HG03354 (cell line): ENCODE data around the gene SDCCAG8.
"Not testable (repeated sequence)": the region's sequence is repeated elsewhere in the genome, so short reads cannot be mapped to it uniquely, and the experiment has no call there.

ENCODE experiments used
- ATAC-seq: cut with Tn5 transposase; IDR thresholded peaks from one replicate; pipeline ENCODE4 v1.9.1; 2021; ENCODE audit warnings: mild to moderate bottlenecking; ENCODE audit not compliant: unreplicated experiment, poor library complexity, severe bottlenecking

Gene SDCCAG8

DNA sequence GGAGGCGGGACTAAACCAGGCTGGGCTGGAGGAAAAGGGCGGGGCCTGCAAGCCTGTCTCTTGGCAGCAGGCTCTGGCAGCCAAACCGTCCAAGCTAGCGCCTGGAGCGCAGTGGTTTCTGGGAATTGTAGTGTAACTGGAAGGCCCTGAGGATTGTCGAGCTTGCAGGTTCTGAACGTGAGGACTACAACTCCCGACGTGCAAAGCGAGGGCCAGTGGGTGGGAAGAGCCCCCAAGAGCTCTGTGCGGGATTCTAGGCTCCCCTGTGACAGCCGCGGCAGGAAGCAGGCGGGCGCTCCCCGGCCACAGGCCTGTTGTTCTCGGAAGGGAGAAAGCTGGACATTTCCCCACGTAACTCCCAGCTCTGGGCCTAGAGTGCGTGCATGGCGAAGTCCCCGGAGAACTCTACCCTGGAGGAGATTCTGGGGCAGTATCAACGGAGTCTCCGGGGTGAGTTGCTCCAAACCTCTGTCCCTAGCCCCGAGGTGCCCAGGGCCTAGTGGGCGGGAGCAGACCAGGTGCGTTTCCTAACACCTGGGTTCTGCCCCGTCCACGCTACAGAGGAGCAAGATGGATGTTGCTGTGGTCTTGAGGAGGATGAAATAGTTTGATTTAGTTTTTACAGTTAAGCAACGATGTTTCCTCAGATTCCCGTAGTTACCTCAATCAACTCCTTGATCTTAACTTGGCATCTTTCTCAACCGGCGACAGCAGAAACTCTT, at the start of gene SDCCAG8:
Gene SDCCAG8 (plus strand): TSS at position 251 of the 722 bp plus-strand sequence. CDS start 133 bp downstream, at position 384.
- ATAC-seq = peak; percentile 74

DNA sequence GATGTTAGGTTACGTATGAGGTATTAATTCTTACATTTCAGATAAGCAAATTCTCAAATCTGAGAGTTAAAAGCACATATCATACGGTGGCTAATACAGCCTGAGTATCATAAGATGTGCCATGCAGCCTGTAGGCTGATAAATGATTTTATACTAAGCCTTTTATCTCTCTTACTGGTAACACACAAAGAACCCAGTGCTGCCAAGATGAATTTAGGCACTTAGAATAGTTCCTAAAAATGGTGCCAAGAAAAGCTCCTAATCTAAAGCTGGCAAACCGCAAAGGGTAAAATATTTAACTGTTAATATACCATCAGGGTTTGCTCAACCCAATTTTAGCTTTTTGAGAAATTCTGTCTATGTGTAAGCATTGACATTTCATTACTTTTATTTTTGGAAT, 43.9 kb upstream of the SDCCAG8 start:
- ATAC-seq = not testable (repeated sequence)

- no peak for ATAC-seq
Measured at GRCh38 chr1:243213045-243213787, 42.6 kb upstream of the SDCCAG8 start.

- not testable (repeated sequence) for ATAC-seq
Measured at GRCh38 chr1:243215276-243215875, 40.5 kb upstream of the SDCCAG8 start.

- no peak for ATAC-seq
Measured at GRCh38 chr1:243216741-243217140, 39.1 kb upstream of the SDCCAG8 start.

DNA sequence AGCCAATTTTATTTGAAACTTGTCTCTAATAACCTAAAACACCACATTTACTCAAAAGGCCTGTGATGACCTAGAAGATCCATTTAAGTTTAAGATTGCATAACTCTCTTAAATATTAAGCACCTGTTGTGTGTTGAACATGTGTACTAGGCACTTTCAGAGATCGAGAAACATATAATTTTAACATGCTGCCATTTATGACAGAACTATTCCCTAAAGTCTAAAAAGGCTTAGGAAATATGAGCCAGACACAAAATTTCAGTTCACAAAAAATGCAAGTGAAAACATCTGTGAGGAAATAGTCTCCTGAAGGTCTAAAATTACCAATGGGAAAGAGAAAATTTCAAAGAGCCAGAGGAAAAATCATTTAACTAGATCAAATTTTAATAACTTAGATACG, 38.5 kb upstream of the SDCCAG8 start:
- no peak for ATAC-seq

DNA sequence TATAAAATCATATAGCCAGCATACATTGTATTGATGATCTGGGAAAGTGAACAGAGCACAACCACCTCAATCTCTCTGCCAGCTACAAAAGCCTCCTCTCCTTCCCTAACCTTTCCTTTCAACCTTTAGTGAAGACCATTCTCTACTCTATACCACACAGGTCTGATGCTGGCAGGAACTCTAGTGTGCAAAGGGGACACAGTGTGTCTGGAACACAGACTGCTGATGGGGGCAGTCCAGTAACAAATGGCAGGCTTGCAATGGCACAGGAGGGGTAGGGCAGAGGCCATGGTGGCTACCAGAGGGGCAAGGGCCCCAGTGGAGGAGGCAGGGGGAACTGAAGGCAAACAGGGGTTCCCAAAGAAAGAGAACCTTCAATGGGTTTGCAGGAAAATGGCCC, 37.8 kb upstream of the SDCCAG8 start:
- no peak for ATAC-seq

GRCh38 chr1:243227622-243228021, 28.2 kb upstream of the SDCCAG8 start:
- ATAC-seq = no peak

GRCh38 chr1:243229526-243229925, 26.3 kb upstream of the SDCCAG8 start:
- ATAC-seq = no peak

GRCh38 chr1:243230914-243231313, 24.9 kb upstream of the SDCCAG8 start:
- no peak for ATAC-seq

GRCh38 chr1:243233908-243234307, 21.9 kb upstream of the SDCCAG8 start:
- no peak for ATAC-seq

DNA sequence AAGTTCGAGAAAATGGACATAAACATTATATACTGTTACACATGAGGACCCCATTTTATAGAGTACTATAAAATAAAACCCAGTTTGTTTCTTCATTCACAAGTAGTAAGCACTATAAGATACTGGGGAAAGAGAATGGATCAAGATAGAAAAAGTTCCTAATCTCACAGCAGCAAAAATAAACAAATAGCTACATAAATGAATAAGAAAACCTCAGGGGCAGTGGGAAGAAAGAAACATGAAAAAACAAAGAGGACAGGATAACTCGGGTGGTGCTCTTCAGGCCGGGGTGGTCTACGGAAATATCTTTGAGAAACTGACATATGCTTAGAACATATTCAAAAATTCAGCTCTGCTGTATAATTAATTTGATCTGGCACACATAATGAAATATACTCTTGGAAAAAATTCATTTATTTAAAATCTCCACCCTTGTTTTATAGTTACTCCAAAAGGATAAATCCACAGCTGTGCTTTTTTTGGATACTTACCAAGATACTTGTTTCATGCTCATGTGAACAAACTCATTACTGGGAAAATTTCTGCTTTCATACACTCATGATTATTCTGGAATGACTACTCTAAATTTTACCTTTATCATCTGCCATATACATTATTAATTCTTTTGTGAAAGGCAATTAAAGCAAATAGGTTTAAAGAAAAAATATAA, 20.7 kb upstream of the SDCCAG8 start:
- ATAC-seq = no peak

- peak; percentile 89 for ATAC-seq
Measured at GRCh38 chr1:243236604-243237252, 19.1 kb upstream of the SDCCAG8 start.

- ATAC-seq = no peak
Measured at GRCh38 chr1:243244432-243244841, 11.4 kb upstream of the SDCCAG8 start.

GRCh38 chr1:243246916-243247315, 8.9 kb upstream of the SDCCAG8 start:
- ATAC-seq = no peak

DNA sequence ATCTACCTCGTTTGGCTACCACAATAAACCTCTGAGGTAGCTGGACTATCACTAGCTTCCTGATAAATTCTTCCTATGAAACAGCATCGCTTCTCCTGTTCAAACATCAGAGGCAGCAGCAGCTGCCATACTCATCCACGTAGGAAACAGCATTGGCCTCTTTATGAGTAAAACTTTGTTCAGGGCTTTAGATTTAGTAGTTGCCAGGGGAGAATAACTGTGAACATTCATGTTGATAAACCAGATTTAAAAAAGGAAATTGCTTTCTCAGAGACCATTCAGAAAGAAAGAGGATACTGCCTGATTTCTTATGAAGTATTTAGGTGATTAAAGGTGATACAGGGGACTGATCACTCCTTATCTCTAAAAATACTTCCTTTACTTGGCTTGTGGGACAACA, 7.9 kb upstream of the SDCCAG8 start:
- no peak for ATAC-seq

GRCh38 chr1:243249214-243249613, 6.6 kb upstream of the SDCCAG8 start:
- ATAC-seq = no peak

- no peak for ATAC-seq
Measured at GRCh38 chr1:243250102-243250501, 5.7 kb upstream of the SDCCAG8 start.

DNA sequence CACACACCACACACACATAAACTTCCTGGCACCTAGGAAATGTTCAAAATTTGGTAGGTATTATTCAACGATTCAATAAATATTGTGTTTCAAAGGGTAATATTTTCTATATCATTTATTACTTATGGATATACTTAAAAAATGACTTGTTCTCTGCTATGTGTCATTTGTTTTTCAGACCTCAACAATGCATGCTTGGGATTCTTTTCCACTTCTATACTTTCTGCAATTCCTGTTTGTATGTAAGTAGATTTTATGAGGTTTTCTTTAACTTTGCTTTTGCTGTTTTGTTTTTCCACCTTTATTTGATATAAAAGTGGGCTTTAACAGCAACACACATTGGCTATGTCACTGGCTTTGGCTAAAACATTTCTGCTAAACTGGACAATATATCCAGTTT, 4.3 kb upstream of the SDCCAG8 start:
- ATAC-seq = no peak
